SJSA1 (cell line): ENCODE results near the gene ATG10. TPM values are rescaled to one million over a fixed set of nuclear protein-coding genes. Genes with fewer than 3 reads are reported as not detected.

ENCODE experiments used
- DNase-seq, 2 experiments: peaks; one replicate each; pipeline ENCODE4 v3.0.0-alpha.2; 2015 to 2020; ENCODE audit warnings: low spot score in 2 of 2, low read depth in 1 of 2
- H3K27ac ChIP-seq: fragments of 250-450 bp; sonication (Bioruptor Pico); 2 replicates; pipeline ENCODE4 v1.5.1; 2020; ENCODE audit warnings: mild to moderate bottlenecking, moderate library complexity
- H3K27me3 ChIP-seq: fragments of 250-450 bp; sonication (Bioruptor Pico); replicated peaks from 2 replicates; pipeline ENCODE4 v1.5.1; 2020; ENCODE audit warnings: mild to moderate bottlenecking, moderate library complexity
- H3K36me3 ChIP-seq: fragments of 250-450 bp; sonication (Bioruptor Pico); 2 replicates; pipeline ENCODE4 v1.5.1; 2020; ENCODE audit warnings: mild to moderate bottlenecking
- H3K4me1 ChIP-seq: fragments of 250-450 bp; sonication (Bioruptor Pico); replicated peaks from 2 replicates; pipeline ENCODE4 v1.6.1; 2021; ENCODE audit warnings: mild to moderate bottlenecking
- H3K4me3 ChIP-seq: fragments of 250-450 bp; sonication (Bioruptor Pico); 2 replicates; pipeline ENCODE4 v1.5.1; 2020; ENCODE audit warnings: mild to moderate bottlenecking
- H3K9me3 ChIP-seq: fragments of 250-450 bp; sonication (Bioruptor Pico); replicated peaks from 2 replicates; pipeline ENCODE4 v1.5.1; 2020; ENCODE audit warnings: mild to moderate bottlenecking
- total RNA-seq: library from RNA; depleted of rRNA; stranded (reverse); fragments of >200 nt; shearing (Covaris generic); gene quantifications from 2 replicates; pipeline ENCODE4 v1.2.3, GENCODE V29; 2014; rRNA removed

The ATG10 gene
- total RNA-seq, 1 experiment from 2014 or later, result 11.5 TPM

DNA sequence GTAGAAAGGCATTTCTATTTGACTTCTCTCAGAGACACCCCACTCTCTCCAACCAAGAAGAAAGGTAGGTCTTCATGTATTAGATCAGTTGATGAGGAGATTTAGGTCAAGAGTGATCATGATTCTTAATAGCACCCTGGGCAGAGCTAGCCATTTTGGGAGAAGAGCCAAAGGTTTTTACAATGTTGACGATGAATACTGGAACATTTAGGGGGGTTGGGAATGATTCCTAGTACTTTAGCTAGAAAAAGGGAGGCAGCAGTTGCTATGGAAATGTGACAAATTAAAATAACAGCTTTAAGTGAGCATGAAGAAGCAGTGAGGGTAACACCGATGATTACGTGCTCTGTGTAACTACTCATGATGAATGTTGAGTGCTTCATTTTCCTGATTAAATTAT, 315.8 kb downstream of the ATG10 start:
- H3K9me3 ChIP-seq, result no peaks in the 10 kb centered on the region
- H3K36me3 ChIP-seq, result no peaks in the 10 kb centered on the region
- no peak overlapping the region for H3K27ac ChIP-seq
- DNase-seq, result no peak
- no peaks in the 10 kb centered on the region for H3K4me1 ChIP-seq
- no peak overlapping the region for H3K4me3 ChIP-seq
- H3K27me3 ChIP-seq, result no peaks in the 10 kb centered on the region

DNA sequence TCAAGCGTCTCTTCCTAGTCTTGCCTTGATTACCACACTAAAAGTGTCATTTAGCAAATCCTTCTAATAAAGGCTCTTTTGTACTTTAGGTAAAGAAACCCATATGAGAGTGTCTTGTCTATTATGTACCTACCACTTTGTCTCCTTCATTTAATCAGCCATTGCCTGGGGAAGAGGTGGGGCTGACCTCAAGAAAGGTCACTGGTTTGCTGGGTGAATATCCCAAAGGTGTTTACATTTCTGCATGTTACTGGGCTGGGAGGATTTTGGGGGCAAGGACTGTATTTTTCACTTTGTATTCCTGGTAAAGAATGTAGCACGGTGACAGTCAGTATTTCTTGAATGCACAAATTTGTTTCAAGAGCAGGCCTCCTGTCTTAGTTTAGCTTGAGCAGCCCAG, 318.2 kb downstream of the ATG10 start:
- Histone ChIP-seq H3K4me1 (no peaks in the 10 kb centered on the region), H3K27ac (no peak overlapping the region), H3K27me3 (no peaks in the 10 kb centered on the region), H3K36me3 (no peaks in the 10 kb centered on the region), H3K4me3 (no peak overlapping the region), H3K9me3 (no peaks in the 10 kb centered on the region)
- no peak for DNase-seq

DNA sequence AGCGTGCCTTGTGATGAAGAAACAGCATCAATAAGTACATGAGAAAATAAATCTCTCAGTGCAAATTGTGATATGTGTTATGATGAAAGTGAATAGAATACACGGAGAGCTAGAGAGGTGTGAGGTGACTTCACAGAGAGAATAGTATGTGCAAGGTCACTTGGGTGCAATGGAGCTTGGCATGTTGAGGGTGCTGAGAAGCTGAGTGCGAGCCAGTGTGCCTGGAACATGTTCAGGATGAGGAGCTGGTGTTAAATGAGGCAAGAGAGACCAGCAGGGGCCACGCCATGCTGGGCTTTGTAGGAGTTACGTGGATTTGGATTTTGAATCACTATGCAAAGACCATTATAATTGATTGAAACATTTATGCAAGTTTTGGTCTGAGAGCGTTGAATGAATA, 319.1 kb downstream of the ATG10 start:
- no peaks in the 10 kb centered on the region for H3K9me3 ChIP-seq
- no peaks in the 10 kb centered on the region for H3K27me3 ChIP-seq
- H3K4me3 ChIP-seq, result no peak overlapping the region
- no peaks in the 10 kb centered on the region for H3K36me3 ChIP-seq
- H3K4me1 ChIP-seq, result no peaks in the 10 kb centered on the region
- no peak for DNase-seq
- no peak overlapping the region for H3K27ac ChIP-seq

DNA sequence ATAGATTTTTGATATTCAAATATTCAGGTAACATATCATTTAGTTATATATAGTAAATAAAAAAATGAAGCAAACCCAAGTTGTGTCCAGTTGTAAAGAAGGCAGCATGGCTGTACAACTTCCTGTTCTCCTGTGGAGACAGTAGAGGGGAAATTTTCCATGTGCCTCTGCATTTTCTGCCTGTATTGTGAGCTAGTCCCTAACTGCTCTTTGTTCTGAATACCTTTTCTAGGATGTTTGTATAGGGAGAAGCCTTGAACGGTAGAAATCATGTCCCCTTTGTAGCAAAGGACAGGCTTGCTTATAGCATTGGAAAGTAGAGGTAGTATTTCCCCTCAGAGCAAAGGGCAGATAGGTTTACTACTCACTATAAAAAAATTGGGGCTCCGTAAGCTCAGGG, 319.6 kb downstream of the ATG10 start:
- Histone ChIP-seq H3K27me3 (no peaks in the 10 kb centered on the region), H3K4me1 (no peaks in the 10 kb centered on the region), H3K36me3 (no peaks in the 10 kb centered on the region), H3K4me3 (no peak overlapping the region), H3K27ac (no peak overlapping the region), H3K9me3 (no peaks in the 10 kb centered on the region)
- DNase-seq, result no peak

DNA sequence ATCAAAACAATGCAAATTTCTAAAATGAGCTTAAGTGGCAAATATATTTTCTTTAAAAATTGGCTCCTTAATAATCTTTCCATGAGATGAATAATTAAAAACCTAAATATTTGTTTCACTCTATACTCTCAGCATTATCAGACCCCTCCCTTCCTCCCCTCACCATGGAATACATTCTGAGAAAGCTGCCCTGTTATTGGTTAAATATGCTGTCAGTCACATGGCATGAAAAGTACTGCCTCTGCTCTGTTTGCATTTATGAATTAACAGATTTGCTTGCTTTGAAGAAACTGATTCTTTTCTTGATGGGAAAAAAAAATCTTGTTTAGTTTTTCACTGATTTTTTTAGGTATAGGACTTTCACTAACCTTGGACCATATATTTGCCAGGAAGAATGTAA, 323.3 kb downstream of the ATG10 start:
- Histone ChIP-seq H3K4me3 (no peak overlapping the region), H3K27ac (no peak overlapping the region), H3K36me3 (no peaks in the 10 kb centered on the region), H3K4me1 (no peaks in the 10 kb centered on the region), H3K9me3 (no peaks in the 10 kb centered on the region), H3K27me3 (no peaks in the 10 kb centered on the region)
- DNase-seq, result no peak

DNA sequence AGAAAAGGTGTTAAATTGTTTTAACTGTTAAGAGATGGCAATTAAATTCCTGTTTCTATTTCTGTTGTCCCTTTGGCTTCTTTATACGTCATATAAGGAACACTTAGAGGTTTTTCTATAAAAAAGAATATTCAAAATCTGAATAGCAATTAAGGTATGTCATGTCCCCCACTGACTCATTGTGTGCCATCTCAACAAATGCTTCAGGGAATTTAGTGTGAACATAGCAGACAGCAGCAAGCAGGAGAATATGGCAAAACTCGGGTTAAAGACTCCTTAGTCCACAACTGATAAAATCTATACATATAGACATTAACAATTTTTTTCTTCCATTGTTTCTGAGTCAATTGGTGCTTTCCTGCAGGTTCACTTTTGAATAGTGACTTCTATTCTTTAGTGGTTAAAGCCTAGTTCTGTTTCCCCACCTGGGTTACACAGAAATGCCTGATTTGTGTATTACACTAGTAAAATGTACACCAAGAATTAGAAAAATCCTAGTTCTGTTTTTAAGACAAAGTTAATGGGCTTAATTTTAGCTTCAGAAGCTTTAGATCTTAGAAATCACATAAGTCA, 324.2 kb downstream of the ATG10 start:
- DNase-seq, result no peak
- H3K9me3 ChIP-seq, result no peaks in the 10 kb centered on the region
- no peaks in the 10 kb centered on the region for H3K4me1 ChIP-seq
- no peak overlapping the region for H3K4me3 ChIP-seq
- no peaks in the 10 kb centered on the region for H3K27me3 ChIP-seq
- no peaks in the 10 kb centered on the region for H3K36me3 ChIP-seq
- no peak overlapping the region for H3K27ac ChIP-seq

DNA sequence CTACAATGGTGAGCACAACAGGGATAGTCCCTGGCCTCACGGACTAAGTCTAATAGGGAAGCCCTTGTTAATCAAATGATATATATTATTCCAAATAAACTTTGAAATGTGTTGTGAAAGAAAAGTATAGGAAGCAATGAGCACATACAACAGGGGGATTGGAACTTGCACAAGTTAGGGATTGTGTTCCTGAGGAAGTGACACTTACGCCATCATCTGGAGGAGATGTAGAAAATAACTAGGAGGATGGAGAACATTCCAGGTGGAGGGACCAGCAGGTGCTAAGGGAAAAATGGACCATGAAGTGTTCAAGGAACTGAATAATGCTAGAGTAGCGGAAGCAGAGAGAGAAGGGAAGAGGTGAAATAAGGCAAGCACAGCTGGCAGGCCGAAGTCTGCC, 325.1 kb downstream of the ATG10 start:
- H3K9me3 ChIP-seq, result no peaks in the 10 kb centered on the region
- H3K4me3 ChIP-seq, result no peak overlapping the region
- H3K27me3 ChIP-seq, result no peaks in the 10 kb centered on the region
- H3K36me3 ChIP-seq, result no peaks in the 10 kb centered on the region
- no peak for DNase-seq
- no peaks in the 10 kb centered on the region for H3K4me1 ChIP-seq
- H3K27ac ChIP-seq, result no peak overlapping the region

DNA sequence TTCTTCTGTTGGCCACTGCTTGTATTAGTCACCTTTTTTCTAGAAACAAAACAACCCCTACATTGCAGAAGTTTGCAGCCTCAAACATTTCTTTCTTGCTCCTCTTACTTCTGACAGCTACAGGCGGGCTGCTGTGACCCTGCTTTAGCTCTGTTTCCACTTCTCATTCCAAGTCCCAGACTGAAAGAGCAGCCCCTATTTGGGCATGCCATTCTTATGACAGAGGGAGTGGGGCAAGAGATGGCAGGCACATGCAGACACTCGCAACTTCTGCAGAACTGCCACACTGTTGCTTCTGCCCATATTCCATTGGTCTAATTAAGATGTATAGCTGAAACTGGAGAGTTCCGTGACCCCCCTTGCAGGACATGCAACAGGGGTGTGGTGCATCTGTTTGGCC, 325.9 kb downstream of the ATG10 start:
- Histone ChIP-seq H3K9me3 (no peaks in the 10 kb centered on the region), H3K4me3 (no peak overlapping the region), H3K27ac (no peak overlapping the region), H3K27me3 (no peaks in the 10 kb centered on the region), H3K4me1 (no peaks in the 10 kb centered on the region), H3K36me3 (no peaks in the 10 kb centered on the region)
- no peak for DNase-seq

DNA sequence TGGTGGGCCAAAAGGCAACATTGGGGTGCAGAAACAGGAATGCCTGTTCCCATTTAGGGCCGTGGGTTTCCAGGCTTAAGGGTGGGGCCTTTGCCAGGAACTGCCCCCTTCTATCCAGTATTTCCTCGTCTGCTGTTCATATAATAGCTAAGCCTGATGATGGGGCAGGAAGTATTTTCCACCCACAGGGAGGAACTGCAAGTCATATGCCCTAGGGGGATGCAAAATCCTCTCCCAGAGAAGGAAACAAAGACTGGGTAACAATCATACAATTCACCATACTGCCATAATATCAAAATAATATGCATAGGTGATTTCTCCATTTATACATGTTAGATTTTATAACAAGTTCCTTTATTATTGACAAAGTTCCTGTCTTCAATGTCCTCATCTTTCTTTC, 326.8 kb downstream of the ATG10 start:
- DNase-seq, result no peak
- H3K4me1 ChIP-seq, result no peaks in the 10 kb centered on the region
- H3K4me3 ChIP-seq, result no peak overlapping the region
- no peak overlapping the region for H3K27ac ChIP-seq
- no peaks in the 10 kb centered on the region for H3K27me3 ChIP-seq
- no peaks in the 10 kb centered on the region for H3K9me3 ChIP-seq
- H3K36me3 ChIP-seq, result no peaks in the 10 kb centered on the region

DNA sequence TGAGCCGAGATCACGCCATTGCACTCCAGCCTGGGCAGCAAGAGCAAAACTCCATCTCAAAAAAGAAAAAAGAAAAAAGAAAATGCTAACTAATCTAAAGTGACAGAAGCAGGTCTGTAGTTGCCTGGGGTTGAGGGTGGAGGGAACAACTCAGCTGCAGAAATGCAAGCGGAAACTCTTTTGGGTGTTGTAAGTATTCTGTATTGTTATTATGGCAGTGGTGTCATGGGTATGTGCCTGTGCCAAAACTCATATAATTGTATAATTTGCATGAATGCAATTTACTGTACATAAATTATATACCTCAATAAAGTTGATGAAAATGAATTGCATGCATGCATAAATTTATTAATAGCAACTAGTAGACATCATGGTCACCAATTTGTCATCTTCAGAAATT, 329.4 kb downstream of the ATG10 start:
- Histone ChIP-seq H3K36me3 (no peaks in the 10 kb centered on the region), H3K4me3 (no peak overlapping the region), H3K27me3 (no peaks in the 10 kb centered on the region), H3K9me3 (no peaks in the 10 kb centered on the region), H3K4me1 (no peaks in the 10 kb centered on the region), H3K27ac (no peak overlapping the region)
- no peak for DNase-seq

Other genes with a start within 250 kb of the ATG10 start
- 0.81 and 4.7 TPM in 2 replicates for gene SSBP2, start 220.9 kb upstream of the ATG10 start, total RNA-seq